GM18511 (cell line): ENCODE measurements around the gene CELF3.
"Not testable (repeated sequence)": the region's sequence is repeated elsewhere in the genome, so short reads cannot be mapped to it uniquely, and the experiment has no call there.

Experiments
- ATAC-seq: cut with Tn5 transposase; IDR thresholded peaks from one replicate; pipeline ENCODE4 v1.9.1; 2021; ENCODE audit warnings: mild to moderate bottlenecking, moderate library complexity; ENCODE audit not compliant: unreplicated experiment

The CELF3 gene

DNA sequence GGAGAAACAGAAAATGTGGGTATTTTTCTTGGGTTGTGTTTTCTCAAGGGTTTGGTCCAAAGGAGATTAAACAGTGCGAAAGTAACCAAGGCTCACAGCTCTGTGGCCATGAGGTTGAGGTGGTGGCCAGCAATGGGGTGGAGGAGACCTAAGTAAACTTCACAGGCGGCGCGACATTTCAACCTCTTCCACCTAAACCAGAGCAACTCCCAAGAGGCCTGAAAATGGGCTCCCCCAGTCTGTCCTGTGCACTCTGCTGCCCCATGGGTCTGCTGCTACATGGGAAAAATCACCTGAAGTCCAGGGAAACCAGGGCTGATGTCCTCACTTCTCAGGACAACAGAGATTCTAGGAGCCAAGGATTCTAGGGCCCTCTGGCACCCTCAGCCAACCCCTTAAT is 12.4 kb downstream of the CELF3 start:
- no peak for ATAC-seq

DNA sequence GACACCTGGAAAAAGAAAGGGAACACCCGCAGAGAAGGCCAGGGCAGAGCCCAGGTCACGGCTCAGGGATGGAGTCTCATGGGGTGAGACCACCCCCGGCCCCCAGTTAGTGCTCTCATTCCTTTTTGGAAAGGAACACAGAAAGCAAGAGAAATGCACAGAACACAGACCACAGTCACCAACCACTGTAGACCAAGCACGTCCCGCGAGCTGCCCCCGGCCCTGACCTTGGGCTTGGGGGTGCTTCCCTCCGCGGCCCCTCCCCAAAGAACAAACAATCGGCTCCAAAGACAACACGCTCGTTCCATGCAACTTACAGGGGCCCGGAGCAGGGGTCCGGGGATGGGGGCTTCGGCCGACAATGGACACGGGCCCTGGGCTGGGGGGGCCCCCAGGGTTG is 12.8 kb downstream of the CELF3 start:
- no peak for ATAC-seq

DNA sequence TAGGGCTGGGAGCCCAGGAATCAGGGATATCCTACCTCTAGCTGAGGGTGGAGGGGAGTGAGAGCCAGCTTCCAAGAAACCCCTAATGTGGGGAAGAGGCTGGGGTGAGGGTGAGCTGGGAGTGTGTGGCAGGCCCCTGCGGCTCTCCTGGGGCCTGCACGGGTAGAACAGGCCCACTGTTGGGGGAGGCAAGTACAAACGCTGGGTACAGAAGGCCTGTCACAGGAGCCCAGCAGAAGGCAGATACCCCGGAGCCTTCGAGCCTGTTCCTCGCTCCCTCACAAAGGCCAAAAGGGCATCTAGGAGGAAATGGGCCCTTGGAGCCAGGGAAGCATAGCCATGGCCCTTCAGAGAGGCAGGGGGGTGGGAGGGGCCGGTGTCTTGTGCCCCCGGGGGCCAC is 13.7 kb downstream of the CELF3 start:
- ATAC-seq: no peak

DNA sequence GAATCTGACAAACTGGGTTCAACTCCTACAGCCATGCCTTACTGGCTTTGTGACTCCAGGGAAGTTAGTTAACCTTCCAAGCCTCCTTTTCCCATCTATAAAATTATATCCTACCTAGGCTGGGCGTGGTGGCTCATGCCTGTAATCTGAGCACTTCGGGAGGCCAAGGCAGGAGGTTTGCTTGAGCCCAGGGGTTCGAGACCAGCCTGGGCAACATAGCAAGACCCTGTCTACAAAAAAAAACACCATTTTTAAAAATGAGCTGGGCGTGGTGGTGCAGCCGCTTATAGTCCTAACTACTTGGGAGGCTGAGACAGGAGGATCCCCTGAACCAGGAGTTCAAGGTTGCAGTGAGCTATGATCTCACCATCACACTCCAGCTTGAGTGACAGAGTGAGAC is 15.1 kb downstream of the CELF3 start:
- ATAC-seq: no peak

DNA sequence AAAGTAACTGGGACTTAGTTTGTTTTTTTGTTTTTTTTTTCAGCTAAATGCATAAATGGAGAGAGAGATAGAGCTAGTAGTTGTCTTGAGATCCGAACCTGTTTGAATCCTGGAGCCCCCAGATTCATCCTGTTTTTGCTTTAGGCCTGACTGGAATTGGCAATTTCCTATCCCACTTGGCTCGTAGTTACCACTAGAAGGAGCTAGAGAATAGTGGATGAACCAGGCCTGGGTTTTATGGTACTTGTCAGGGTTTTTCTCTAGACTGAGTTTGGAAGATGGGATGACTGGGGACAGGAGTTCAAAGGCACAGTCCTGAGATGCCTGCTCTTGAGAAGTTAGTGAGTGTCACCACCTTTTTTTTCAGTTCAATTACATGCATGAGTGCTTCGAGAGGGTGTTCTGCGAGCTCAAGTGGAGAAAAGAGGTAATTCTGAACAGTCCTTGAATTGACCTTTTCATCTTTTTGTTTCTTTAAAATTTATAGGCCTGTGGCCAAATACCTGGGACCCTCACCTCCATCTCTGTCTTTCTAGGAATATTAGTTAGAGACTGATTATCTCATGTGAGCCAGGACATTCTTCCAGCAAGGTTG is 23.4 kb downstream of the CELF3 start:
- no peak for ATAC-seq

DNA sequence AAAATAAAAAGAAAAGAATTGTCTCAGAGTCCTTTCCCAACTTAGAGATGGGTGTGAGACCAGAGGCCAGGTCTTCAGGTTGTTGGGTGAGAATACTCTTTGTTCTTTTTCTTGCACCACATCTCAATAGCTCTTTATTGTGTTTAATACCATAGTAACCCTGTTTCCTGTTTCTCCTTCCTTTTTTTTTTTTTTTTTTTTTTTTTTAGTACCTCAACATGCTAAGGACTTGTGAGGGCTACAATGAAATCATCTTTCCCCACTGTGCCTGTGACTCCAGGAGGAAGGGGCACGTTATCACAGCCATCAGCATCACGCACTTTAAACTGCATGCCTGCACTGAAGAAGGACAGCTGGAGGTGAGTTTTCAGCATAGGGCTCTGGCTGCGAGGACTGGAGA is 24.4 kb downstream of the CELF3 start:
- no peak for ATAC-seq

DNA sequence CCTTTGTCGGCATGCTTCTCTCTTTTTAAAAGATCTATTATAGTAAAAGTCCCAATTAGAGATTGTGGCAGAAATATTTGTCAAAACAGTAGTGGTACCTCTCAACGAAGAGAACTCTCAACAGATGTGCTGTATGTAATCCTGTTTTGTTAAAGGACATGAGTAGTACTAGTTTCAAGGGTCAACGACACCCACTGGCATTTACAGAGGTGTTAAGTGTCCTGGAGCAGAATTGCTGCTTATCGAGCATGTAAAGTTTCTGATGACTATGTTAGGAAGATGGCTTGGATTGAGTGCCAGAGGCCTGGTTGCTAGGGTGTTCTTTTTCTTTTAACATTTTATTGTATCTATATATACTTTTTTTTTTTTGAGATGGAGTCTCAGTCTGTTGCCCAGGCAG is 27.1 kb downstream of the CELF3 start:
- ATAC-seq: no peak

DNA sequence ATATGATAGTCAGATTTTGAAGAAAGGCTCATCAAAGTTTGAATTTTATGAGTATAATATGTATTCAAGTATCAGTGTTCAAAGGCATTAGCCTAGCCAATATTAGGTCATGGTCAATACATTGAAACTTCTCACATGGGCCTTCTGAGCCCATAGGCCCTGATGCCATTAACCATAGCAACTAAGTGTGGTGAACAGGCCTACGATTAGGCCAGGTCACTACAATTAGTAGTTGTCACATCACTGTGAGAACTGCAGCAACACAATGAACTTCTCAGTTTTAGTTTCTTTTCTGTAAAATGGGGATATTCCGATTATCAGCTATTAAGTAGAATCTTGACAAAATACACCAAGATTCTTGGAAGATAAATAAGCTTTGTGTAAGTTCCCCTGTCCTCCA is 30.0 kb downstream of the CELF3 start:
- no peak for ATAC-seq

DNA sequence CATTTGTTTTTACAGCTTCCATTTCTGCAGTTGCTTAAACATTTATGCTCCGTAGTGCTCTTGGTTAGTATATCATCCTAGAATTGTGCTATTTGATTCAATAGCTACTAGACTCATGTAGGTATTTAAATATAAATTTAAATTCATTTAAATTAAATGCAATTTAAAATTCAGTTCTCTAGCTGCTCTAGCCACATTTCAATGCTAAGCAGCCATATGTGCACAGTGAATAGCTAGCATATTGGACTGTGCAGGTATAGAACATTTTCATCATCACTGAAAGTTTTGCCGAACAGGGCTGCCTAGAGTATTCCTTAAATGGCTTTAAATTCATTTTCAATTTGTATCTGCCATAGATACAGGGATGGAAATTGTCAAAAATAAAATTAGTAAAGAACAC is 32.5 kb downstream of the CELF3 start:
- ATAC-seq: no peak

DNA sequence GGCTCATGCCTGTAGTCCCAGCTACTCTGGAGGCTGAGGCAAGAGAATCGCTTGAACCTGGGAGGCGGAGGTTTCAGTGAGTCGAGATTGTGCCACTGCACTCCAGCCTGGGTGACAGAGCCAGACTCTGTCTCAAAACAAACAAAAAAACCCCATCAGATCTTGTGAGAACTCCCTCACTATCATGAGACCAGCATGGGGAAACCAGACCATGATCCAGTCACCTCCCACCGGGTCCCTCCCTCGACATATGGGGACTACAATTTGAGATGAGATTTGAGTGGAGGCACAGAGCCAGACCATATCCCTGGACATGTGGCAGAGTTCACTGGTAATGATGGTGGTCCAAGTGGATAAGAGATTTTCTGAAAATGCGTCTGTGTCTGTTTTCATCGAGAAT is 33.7 kb downstream of the CELF3 start:
- not testable (repeated sequence) for ATAC-seq

DNA sequence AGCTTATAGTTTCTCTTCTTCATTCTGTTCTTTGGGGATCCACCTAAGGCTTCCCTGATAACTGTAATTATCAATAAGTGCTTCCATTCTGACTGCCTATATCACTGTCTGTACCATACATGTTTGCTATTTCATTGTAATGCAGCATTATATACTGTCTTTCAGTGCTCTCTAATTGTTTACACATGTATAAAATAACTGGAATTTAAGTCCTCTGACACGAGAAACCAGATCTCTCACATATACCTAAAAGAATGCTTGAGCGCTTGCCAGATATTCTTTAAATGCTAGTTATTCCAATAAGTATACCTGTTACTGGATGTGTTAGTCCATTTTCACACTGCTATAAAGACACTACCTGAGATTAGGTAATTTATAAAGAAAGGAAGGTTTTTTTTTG is 34.7 kb downstream of the CELF3 start:
- ATAC-seq: no peak

DNA sequence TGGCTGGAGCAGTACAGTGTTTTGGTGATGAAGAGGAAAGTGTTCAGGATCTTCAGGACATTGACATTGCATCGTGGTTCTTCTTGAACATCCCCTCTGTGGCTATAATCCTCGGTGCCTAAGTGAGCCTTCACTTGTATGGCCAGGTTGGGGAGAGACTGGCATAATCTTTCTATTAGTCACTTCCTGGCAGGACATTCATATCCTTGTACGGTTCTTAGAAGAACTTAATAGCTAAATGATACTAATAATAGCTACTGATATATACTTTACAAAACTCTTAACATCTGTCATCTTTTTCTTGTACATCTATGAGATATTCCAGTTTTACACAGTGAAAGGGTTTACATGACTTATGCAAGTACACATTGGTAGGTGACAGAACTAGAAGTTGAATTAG is 35.8 kb downstream of the CELF3 start:
- ATAC-seq: no peak

DNA sequence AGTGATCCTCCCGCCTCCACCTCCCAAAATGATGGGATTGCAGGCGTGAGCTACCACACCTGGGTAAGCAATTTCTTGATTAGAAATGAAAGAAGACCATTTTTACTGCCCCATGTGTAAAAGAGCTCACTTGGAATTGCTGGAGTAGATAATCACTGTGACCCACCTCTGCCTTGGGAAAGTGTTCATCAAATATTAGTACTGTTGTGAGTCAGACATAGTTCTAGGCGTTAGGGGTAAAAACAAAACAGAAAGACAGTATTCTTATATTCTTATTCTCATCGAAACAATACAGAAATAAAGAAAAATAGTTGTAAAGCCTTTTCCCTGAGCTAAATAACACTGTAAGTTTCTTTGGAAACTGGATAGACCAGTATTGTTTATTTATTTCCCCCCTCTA is 36.2 kb downstream of the CELF3 start:
- ATAC-seq: no peak

DNA sequence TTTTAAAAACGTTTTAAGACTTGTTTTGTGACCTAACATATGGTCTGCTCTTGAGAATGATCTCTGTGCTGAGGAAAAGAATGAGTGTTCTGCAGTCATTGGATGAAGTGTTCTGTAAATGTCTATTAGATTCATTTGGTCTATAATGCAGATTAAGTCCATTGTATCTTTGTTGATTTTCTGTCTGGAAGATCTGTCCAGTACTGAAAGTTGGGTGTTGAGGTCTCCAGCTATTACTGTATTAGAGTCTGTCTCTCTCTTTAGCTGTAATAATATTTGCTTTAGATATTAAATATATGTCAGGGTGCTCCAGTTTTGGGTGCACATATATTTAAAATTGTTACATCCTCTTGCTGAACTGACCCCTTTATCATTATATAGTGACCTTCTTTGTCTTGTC is 43.2 kb downstream of the CELF3 start:
- ATAC-seq: no peak

DNA sequence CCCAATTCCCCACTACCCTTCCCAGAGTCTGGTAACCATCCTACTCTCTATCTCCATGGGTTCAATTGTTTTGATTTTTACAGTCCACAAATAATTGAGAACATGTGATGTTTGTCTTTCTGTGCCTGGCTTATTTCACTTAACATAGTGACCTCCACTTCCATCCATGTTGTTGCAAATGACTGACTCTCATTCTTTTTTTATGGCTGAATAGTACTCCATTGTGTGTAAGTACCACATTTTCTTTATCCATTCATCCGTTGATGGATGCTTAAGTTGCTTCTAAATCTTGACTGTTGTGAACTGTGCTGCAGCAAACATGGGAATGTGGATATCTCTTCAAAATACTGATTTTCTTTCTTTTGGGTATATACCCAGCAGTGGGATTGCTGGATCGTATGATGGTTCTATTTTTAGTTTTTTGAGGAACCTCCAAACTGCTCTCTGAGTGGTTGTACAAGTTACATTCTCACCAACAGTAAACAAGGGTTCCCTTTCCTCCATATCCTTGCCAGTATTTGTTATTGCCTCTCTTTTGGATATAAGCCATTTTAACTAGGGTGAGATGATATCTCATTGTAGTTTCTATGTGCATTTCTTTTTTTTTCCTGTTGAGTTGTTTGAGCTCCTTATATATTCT is 46.4 kb downstream of the CELF3 start:
- ATAC-seq: not testable (repeated sequence)

DNA sequence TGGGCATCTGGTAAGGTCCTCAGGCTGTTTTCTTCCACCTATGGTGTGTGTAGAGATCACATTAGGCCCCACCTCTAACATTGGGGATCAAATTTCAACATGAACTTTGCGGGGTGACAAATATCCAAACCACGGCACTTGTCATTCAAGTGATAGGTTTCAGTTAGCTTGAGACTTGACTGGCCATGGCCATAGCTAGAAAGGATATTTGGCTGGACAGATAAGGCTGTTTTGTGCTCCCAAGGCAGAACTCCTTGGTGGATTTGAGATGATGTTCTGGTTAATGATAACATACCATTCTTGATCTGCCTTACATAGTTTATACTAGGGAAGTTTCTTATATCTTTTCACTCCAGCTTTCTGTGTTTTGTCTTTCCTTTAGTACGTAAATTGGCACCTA is 48.5 kb downstream of the CELF3 start:
- no peak for ATAC-seq

DNA sequence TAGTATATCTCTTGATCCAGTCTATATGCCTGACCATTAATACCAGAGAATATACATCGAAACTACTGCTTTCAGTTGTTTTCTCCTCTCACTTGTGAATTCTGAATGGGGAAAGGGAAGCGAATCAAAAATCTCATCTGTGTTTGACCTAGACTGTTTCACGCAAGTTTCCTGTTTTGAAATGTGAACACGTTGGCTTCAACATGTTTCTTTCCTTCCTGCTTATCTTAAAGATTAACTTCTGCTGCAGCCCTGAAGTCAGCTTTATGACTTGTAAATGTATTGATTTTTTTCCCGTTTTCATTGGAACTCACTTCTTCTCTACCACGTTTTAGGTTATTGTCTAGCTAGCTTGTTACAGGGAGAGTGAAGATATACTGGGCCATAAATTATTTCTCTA is 54.9 kb downstream of the CELF3 start:
- no peak for ATAC-seq

DNA sequence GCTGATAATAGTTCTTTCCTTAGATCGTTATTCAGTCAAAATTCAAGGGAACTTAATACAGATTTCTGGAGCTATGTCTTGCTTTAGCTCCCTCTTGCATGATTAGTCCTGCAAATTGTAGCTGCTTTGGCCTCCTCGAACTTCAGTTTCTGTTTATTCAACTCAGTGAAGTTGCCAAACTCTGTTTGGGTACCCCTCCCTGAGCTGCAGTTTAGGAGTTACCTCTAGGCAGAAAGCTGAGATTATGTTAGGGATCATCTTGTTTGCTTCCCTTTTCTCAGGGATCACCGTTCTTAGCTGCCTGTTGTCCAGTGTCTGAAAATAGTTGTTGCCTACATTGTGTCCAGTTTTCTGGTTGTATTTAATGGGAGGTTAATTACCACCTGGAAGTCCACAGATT is 61.2 kb downstream of the CELF3 start:
- no peak for ATAC-seq

DNA sequence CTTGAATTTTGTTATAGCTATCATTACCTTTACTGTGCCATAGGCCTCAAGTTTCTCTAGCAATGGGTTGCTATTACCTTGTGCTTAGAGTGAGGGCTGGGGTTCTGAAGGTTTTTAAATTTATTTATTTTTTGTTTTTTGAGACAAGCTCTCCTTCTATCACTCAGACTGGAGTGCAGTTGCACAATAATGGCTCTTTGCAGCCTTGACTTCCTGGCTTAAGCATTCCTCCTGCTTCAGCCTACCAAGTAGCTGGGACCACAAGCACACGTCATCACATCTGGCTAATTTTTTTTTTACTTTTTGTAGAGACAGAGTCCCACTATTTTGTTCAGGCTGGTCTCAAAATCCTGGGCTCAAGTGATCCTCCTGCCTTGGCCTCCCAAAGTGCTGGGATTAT is 63.2 kb downstream of the CELF3 start:
- no peak for ATAC-seq
